Loucy (cell line): ENCODE measurements around the gene GARIN6.

Experiments used
- CTCF ChIP-seq: fragments of 200-600 bp; sonication (generic); conservative IDR thresholded peaks from 2 replicates; pipeline ENCODE4 v1.5.1; 2014; ENCODE audit warnings: mild to moderate bottlenecking, antibody characterized with exemption, low read length
- EZH2phosphoT487 ChIP-seq: fragments of 200-600 bp; IDR thresholded peaks from 2 replicates; pipeline ENCODE4 v1.6.1; 2018; ENCODE audit warnings: antibody characterized with exemption, mild to moderate bottlenecking, moderate library complexity, borderline replicate concordance

- no peak for TF ChIP-seq CTCF
- TF ChIP-seq EZH2phosphoT487: no peak
These were observed 48.8 kb upstream of the GARIN6 start for GRCh38 chr12:99598785-99599184.
